ENCODE data around the gene RALGPS1.
"Not testable (repeated sequence)": the region's sequence is repeated elsewhere in the genome, so short reads cannot be mapped to it uniquely, and the experiment has no call there.

The RALGPS1 gene

DNA sequence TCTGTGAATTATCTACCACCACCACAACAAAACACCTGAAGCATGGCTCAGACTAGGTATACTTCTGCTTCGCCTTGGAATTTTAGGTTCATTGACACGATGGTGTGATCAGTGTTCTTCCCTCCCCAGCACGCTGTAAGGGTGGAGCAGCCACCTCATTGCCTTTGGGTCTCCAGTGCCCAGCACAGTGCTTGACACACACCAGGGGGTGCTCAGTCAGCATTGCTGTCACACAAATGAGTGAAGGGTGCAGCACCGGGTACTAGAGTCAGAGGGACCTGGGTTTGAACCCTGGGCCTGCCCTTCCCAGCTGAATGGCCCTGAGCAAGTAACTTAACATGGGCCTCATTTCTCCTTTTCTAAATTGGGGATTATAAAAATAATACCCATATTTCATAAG, 217.8 kb downstream of the RALGPS1 start:
- in situ Hi-C loops (cut with MboI; ENCODE audit: low sequenced_read_pairs): no loop called here

DNA sequence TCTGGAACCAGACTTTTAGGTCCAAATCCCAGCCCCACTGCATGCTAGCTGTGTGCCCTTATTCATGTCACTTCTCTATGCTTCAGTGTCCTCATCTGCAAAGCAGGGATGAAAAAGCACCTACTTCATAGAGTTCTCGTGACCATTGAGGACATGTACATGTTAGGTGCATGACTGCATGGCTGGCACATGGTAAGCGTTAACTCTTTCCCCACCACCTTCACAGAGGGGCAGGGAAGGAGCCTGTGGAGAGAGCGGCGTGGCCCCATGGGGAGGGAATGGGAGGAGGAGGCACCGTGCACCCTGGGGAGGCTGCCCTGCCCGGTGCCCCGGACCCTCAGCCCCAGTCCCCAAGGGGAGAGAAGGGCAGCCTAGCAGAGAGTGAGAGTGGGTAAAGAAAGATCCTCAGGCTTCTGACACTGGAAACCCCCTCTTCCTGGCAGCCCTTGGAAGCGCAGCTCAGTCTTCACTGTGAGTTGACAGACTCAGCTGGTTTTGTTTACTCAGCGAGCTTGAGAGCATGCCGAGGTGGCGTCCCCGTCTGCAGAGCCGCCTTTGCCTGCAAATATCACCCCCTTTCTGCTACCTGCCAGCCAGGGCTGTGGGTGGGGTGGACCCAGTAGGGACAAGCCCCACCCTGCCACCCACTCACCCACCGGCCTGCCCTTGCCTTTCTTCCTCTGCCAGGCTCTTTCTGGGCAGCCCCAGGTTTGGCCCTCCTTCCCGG, 218.5 kb downstream of the RALGPS1 start:
- in situ Hi-C loops (cut with MboI; ENCODE audit: low sequenced_read_pairs): no loop called here

DNA sequence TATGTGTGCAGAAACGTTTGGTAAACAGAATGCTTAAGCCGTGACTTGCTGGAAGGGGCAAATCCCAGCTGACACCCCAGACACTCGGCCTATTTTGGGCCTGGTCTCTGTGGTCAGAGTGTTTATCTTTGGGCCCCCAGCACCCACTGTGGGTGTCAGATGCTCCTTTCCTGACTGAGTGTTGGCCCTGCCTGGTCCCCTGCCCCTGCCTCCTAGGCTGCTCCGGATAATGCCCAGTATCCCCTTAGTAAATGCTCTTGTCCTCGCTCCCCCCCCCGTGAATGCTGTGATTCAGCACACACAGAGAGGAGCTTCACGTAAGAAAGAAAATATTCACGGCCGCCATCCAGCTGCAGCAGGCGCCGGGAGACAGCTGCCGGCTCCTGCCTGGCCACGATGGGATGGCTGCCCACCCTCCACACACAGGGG, 219.2 kb downstream of the RALGPS1 start:
- in situ Hi-C loops (cut with MboI; ENCODE audit: low sequenced_read_pairs): no loop called here

DNA sequence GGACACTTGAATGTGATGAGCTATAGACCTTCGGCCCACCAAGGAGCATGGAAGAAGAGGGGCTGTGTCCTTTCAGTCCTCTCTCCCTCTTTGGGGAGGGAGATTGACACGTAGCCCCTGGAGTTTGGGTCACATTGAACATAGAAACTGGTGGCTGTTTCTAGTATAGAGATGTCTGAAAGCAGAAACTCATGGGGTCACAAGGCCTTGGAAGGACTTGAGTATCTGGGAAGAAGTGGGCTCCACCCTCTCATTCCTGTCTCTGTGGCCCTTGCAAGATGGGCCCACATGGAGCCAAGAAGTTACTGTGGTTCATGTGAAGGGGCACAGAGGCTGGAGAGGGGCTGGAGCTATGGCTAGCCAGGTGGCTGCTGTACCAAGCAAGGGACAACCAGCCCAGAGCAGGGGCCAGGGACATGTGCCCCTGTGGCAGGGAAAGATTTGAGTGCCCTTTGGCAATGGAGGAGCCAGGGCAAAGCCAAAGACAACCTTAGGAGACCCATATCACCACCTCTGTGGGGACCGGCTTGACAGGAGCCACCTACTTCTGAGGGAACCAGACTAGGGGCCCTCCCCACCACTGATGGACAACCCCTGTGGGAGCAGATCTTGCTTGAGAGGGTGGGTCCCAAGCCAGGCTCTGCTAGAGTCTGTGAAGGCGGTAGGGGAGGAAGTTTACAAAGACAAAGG, 220.6 kb downstream of the RALGPS1 start:
- in situ Hi-C loops (cut with MboI; ENCODE audit: low sequenced_read_pairs): no loop called here

DNA sequence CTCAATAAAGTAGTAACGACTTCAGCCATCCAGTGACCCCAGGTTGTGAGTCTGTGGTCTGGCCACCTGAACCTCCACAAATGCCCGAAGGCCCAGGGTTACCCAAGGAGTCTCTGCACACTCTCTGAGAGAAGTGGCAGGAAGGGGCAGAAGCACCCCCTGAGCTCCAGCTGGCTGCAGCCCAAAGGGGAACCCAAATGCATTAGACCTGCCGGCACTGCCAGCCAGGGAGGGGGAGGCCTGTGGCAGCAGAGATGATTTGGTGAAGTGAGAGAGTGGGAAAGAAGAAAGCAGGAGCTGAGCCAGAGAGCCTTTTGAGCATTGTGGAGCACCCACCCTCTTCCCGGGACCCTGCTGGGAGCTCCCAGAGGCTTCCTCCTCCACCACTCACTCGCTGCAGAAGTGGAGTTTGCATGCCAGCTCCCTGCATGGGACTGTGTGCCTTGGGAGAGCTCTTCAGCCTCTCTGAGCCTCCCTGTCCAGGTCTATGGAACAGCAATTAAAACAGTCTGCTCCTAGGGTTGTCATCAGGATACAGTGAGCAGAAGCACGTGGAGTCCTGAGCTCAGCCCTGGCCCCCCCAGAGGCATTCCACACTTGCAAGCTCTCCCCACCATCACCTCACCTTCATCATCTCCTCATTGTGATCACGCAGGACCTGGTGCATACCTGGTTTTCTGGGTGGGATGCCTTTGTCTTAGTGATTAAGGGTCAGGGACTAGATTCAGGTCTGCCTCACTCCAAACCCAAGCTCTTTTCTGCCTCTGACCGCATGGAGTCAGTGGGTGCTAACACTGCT, 221.7 kb downstream of the RALGPS1 start:
- in situ Hi-C loops (cut with MboI; ENCODE audit: low sequenced_read_pairs): no loop called here

DNA sequence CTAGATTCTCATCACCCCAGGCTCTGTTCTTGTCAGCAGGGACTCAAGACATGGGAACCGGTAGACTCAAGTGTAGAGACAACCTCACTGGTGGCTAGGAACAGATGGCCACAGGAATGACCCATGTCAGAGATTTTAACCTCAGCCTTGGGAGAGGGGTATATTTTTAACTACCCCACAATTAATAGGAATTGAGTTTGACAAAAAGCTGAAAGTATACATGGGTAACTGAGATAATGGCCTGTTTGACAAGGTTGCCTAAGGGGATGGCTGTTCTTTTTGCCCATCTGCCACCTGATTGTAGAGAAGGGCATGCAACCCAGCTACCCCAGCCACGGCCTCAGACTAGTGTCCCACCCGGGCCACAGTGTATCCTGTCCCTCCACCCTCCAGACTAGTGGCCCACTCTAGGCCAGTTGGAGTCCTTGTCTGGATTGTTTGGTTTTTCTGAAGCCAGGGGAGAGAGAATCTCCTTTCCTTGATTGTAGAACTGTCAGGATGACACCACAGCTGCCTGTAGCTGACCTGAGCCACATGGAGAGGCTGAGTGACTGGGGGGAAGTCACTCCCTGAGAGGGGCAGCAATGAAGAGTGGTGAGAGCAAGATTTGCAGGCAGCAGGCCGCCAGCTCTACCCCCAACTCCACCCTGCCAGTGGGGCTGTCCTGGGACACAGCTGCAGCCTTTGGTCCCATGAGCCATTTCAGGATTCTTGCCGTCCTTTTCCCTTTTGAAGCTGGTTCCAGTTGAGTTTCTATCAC, 222.5 kb downstream of the RALGPS1 start:
- in situ Hi-C loops (cut with MboI; ENCODE audit: low sequenced_read_pairs): no loop called here

DNA sequence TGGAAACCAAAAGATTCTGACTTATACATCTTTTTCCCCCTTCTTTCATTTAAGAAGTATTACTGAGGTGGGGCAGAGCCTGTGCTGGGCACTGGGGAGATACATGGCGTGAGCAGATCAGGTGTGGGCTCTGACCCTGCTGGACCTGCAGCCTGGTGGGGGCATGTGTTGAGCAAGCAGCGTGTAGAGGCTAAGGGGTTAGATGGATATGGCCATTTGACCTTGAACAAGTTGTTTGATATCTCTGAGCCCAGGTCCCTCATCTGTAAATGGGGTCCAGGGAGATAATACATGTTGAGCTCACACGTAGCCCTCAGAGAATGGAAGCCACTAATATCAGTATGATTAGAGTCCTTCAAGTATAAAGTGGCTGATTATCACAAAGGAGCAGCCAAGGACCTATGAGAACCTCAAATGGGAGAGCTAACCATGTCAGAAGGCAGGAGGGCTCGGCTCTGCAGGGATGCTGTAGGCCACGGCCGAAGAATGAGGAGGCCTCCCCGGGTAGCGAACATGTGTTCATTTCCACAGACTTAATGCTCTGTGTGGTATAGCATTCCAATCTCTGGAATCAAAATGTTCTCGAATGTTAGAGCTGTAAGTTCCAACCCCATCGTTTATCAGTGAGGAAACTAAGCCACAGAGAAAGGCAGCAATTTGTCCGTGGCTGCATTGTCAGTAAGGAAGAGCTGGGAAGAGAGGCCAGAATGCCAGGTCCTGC, 223.2 kb downstream of the RALGPS1 start:
- in situ Hi-C loops (cut with MboI; ENCODE audit: low sequenced_read_pairs): no loop called here

DNA sequence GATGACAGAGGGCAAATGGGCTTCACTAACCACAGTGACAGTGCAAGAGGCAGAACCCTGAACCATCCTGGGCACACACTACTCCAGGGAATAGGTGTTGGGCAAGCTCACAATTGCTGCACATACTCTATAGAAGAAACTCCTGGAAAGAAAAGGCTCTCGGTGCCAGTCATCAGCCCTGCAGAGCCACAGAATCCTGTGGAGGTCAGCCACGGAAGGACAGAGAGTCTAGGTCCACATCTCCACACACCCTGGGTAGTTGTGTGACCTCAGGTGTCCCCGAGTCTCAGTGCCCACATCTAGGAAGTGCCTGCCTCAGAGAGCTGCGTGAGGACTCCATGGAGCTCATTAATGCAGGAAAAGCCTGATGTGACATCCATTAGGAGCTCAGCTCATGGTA, 223.9 kb downstream of the RALGPS1 start:
- in situ Hi-C loops (cut with MboI; ENCODE audit: low sequenced_read_pairs): no loop called here

DNA sequence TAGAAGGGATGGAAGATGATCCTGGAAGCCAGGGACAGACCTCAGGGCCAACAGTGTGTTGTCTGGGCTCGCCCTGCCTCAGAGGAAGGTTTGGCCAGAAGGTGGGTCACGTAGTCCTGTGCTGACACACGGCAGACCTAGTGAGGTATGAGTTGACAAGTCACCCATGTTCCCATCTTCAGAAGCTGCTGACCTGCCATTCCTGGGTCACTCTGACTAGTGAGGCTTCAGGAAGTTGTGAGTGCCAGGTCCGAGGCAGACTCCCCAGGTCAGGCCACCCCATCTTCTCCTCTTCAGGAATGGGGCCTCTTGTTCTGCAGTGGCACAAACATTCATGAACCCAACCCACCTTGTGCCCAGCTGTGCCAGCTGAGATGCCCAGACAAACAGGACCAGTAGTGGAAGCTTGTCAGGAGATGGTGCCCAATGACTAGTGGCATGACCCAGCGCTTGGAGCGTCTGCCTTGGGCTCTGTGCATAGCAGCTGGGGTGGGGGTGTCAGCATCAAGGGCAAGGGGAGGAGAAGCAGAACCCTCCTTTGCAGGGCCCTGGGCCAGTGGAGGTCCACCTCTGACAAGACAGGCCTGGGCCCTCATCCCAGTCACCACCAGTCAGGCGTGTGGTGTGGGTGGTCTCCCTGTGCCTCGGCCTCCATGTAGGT, 224.6 kb downstream of the RALGPS1 start:
- in situ Hi-C loops (cut with MboI; ENCODE audit: low sequenced_read_pairs): no loop called here

DNA sequence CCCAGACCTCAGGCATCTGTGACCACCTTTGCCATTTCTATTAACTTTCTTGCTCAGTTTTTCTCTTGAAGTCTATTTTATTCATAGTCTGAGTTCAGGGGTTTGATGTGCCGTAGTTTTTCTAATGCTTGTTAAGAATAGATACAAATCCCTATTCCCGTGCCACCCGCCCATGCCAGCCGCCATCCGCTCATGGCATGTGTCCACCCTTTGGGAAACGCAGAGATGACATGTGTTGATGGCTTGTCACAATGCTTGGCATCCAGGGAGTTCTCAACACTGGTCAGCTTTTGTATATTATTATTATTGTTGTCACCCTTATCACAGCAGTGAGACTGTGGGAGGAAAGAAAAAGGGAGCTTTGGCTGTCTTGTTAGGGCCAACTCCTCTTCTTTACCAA, 225.2 kb downstream of the RALGPS1 start:
- in situ Hi-C loops (cut with MboI; ENCODE audit: low sequenced_read_pairs): no loop called here

DNA sequence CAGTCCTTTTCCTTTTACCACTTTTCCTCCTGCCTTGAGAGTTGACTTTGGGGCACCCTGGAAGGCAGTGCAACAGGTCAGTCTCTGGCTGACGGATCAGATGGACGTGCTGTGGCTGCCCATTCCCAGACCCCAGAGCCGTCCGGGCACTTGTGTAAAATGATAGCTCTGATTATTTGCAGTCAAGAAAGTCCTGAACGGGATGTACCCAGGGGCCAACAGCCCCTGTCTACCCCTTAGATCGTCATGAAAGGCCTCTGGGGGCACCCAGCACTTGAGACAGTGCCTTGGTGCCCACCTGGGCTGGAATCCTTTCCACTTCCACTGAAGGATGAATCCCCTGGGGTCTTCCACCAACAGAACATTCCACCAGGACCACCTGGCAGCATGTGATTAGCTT, 225.6 kb downstream of the RALGPS1 start:
- in situ Hi-C loops (cut with MboI; ENCODE audit: low sequenced_read_pairs): no loop called here

DNA sequence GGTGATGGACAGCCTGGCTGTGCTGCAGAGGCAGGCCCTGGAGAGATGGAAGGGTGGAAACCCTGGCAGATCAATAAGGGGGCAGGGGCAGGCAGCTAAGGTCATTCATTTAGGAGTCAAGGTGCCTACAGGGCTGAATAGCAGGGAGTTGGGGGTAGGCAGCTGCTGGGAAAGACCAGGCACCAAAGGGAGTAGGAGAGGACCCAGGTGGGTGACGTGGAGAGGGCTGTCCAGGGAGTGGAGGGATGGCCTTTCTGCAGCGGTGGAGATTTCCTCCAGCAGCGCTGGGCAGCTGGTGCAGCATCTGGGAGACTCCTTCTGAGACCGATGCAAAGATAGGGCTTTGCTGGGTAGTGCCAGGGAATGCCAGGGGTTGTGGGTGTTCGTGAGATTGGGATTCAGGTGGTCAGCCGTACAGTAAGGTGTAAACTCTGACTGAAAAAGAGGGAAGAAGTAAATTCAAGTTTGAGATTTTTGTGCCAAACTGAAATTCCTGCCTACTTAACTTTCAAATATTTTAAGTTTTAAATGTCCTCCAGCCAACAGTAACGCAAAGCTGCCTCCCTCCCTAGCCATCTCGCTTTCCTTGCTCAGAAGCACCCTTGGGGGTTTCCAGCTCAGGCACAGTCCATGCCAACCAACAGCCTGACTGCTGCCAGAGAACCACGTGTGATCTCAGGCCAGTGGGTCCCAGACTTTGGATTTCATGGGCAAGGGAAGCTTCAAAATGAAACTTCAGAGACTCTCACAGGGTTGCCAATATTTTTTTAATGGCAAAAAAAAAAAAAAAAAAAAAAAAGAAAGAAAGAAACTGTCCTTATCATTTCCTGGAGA, 226.5 kb downstream of the RALGPS1 start:
- in situ Hi-C loops (cut with MboI; ENCODE audit: low sequenced_read_pairs): no loop called here

DNA sequence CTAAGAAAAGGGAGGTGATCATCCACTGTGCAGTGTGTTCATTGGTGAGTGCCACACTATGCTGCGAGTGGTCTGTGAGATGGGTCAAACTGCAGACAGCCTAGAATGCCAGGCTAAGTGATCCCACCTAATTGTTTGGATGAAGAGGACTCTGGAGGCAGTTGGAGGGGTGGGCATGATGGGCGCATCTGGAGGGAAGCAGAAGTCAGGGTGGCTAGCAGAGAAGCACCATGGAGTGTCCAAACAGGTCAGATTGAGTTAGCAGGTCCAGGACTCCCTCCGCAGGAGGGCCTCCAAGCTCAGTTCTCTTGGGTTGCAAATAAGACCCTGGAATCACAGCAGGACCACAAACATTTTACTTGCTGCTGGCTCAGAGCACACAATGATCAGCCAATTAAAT, 227.7 kb downstream of the RALGPS1 start:
- in situ Hi-C loops (cut with MboI; ENCODE audit: low sequenced_read_pairs): no loop called here

DNA sequence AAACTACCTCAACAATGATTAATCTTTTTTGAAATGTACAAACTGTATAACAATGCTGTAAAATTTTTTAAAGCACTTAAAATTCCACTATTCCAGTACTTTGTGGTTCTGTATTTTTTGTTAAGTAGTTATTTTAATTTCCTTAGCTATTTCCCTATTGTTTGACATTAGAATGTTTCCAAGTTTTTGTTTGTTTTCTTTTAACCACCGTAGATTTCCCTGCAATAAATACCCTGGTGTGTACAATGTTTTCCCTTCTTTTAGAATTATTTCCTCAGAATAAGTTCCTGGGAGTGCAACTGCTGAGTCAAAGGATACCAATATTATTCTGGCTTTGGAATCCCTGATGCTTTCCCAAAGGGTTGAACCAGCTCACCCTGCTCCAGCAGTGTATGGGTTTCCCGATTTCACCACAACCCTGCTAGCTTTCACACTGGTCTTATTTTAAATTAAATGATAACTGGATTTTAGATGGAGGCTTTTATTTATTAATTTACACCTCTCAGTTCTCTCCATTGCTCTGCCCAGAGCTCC, 228.4 kb downstream of the RALGPS1 start:
- in situ Hi-C loops (cut with MboI; ENCODE audit: low sequenced_read_pairs): no loop called here

DNA sequence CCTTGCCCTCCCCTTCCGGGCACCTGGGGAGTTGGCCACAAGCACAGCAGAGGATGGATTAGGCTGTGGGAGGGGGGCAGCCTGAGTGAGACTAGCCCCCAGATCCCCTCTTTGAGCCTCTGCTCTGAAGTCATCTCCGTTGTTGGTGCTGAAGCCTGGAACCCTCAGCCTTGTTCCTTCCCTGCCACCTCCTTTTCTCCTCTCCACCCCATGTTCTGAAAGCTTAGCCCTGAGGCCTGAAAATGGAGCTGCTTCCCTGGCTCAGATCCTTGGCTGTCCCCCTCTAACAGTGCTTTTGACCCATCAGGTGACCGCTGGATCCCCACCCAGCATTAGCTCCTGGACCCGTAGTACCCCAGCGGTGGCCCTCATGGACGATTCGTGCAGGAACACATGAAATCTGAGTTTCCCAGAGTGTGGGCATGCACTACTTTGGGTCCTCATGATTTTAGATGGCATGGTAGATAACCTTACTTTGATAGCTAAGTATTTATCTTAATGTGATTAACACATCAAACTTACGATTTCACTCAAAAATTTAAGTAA, 229.4 kb downstream of the RALGPS1 start:
- in situ Hi-C loops (cut with MboI; ENCODE audit: low sequenced_read_pairs): no loop called here

DNA sequence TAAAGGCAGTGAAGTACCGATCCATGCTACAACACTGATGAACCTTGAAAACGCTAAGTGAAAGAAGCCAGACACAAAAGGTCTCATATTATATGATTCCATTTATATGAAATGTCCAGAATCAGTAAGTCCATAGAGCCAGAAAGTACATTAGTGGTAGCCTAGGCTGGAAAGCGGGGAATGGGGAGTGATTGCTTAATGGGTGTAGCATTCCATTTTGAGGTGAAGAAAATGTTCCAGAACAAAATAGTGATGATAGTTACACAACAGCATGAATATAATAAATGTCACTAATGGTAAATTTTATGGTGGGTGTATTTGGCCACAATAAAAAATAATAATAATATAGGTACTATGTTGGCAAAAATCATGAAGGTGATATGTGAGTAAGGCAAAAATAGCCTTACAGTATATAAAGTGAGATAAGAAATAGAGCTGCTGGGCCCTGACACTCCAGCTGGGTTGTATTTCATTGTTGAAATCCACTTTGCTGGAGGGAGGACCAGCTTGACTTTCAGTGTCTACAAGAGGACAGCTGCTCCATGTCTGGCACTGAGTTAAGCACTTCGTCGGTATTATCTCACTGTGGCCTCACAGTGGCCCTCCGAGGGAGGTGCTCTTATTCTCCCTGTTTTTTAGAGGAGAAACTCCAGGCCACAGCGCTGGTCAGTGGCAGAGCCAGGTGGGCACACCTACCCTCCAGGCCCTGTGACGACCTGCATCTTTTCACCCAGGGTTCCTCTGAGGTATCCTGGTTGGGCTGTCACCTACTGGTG, 230.3 kb downstream of the RALGPS1 start:
- in situ Hi-C loops (cut with MboI; ENCODE audit: low sequenced_read_pairs): no loop called here

DNA sequence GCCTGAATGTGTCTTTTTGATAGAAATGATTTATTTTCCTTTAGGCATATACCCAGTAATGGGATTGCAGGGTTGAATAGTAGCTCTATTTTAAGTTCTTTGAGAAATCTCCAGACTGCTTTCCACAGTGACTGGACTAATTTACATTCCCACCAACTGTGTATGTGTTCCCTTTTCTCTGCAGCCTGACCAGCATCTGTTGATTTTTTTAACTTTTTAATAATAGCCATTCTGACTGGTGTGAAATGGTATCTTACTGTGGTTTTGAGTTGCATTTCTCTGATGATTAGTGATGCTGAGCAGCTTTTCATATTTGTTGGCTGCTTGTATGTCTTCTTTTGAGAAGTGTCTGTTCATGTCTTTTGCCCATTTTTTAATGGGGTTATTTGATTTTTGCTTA, 232.3 kb downstream of the RALGPS1 start:
- in situ Hi-C loops (cut with MboI; ENCODE audit: low sequenced_read_pairs): not testable (repeated sequence)

DNA sequence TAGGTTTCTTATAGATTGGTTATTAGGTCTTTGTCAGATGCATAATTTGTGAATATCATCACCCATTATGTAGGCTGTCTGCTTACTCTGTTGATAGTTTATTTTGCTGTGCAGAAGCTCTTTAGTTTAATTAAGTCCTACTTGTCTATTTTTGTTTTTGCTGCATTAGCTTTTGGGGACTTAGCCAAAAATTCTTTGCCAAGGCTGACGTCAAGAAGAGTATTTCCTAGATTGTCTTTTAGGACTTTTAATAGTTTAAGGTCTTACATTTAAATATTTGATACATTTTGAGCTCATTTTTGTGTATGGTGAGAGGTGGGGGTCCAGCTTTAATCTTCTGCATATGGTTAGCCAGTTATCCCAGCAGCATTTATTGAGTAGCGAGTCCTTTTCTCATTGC, 232.7 kb downstream of the RALGPS1 start:
- in situ Hi-C loops (cut with MboI; ENCODE audit: low sequenced_read_pairs): no loop called here

All from HL-60/S4 (cell line).